ENCODE measurements around the gene DPYD. TPM values are rescaled to one million over a fixed set of nuclear protein-coding genes. Genes with fewer than 3 reads are reported as not detected.

Gene DPYD
- total RNA-seq, 1 donor from 2014 or later = 12.8 TPM

DNA sequence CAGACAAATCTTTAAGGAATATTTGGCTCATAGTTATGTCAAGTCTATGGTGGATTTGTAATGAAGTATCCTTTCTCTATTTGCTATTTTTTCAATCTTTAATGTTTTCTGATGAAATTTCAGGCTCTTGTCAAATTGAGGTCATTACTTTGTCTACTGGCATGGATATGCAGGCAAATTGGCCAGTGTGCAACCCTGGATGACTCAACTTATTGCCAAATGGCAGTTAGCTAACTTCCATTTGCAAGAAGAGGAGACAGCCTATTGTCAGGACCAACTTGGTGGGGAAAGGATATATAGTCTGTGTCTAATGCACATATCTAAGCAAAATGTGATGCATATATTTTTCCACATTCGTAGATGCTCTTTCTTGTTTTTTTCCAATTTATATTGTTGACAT lies 668.8 kb downstream of the DPYD start:
- H3K9me3 Mint-ChIP-seq (ENCODE audit: unreplicated experiment) = no peaks in the 10 kb centered on the region
- no peaks in the 10 kb centered on the region for H3K4me1 Mint-ChIP-seq (ENCODE audit: low read depth, unreplicated experiment)
- no peak for DNase-seq
- TF ChIP-seq, protein P1, sequence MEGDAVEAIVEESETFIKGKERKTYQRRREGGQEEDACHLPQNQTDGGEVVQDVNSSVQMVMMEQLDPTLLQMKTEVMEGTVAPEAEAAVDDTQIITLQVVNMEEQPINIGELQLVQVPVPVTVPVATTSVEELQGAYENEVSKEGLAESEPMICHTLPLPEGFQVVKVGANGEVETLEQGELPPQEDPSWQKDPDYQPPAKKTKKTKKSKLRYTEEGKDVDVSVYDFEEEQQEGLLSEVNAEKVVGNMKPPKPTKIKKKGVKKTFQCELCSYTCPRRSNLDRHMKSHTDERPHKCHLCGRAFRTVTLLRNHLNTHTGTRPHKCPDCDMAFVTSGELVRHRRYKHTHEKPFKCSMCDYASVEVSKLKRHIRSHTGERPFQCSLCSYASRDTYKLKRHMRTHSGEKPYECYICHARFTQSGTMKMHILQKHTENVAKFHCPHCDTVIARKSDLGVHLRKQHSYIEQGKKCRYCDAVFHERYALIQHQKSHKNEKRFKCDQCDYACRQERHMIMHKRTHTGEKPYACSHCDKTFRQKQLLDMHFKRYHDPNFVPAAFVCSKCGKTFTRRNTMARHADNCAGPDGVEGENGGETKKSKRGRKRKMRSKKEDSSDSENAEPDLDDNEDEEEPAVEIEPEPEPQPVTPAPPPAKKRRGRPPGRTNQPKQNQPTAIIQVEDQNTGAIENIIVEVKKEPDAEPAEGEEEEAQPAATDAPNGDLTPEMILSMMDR (IDR thresholded peaks at IDR 0.05; ENCODE audit: partially characterized antibody, unreplicated experiment) = no peak
- no peak overlapping the region for H3K27ac Mint-ChIP-seq (ENCODE audit: unreplicated experiment)
- peaks cover 1% of the 10 kb centered on the region for H3K27me3 Mint-ChIP-seq (ENCODE audit: unreplicated experiment)
- H3K36me3 Mint-ChIP-seq (ENCODE audit: unreplicated experiment) = no peaks in the 10 kb centered on the region
- no peak overlapping the region for H3K4me3 Mint-ChIP-seq (ENCODE audit: unreplicated experiment)

DNA sequence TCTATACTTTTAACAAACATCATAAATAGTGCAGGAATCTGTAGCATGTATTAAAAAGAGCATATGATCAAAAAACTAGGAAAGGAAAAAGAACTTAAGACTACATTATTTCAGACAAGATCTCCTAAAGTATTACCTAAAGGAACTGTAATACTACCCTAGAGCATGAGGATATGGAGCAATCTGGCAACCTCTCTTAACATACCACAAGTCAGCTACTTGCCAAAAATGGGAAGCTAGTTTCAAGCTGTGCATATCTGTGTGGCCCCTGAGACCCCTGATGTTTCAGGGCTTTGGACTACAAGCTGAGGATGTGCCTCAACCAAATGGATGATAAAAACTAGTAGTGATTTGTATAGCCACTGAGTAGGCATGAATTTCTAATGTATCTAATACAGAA lies 673.6 kb downstream of the DPYD start:
- peaks cover 3% of the 10 kb centered on the region for H3K4me1 Mint-ChIP-seq (ENCODE audit: low read depth, unreplicated experiment)
- H3K4me3 Mint-ChIP-seq (ENCODE audit: unreplicated experiment) = no peak overlapping the region

DNA sequence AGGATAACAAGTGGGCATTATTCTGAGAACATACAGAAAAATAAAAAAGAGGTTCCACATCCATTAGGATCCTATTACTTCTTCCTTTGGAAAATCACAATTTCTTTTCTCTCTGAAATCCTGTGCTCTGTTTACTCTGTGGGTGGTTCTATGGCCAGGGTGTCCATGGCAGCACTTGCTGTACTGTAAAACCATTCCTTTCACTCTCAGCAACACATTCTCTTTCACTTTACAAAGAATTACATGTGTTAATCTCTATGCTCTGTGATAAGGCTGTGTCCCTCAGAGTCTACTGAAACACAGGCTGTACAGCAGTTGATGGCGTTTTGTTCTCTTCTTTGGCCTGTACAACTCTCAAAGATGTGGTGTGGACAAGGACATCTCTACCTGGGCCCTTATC lies 675.2 kb downstream of the DPYD start:
- Mint-ChIP-seq H3K9me3 (ENCODE audit: unreplicated experiment) (no peaks in the 10 kb centered on the region), H3K27me3 (ENCODE audit: unreplicated experiment) (peaks cover 1% of the 10 kb centered on the region), H3K4me3 (ENCODE audit: unreplicated experiment) (no peak overlapping the region), H3K4me1 (ENCODE audit: low read depth, unreplicated experiment) (peaks cover 6% of the 10 kb centered on the region), H3K36me3 (ENCODE audit: unreplicated experiment) (no peaks in the 10 kb centered on the region), H3K27ac (ENCODE audit: unreplicated experiment) (no peak overlapping the region)
- no peak for DNase-seq
- TF ChIP-seq, protein P1 (IDR thresholded peaks at IDR 0.05; ENCODE audit: partially characterized antibody, unreplicated experiment) = no peak

More for the DNA sequence above, 673.6 kb downstream of the DPYD start:
- H3K27me3 Mint-ChIP-seq (ENCODE audit: unreplicated experiment) = peaks cover 1% of the 10 kb centered on the region
- no peaks in the 10 kb centered on the region for H3K9me3 Mint-ChIP-seq (ENCODE audit: unreplicated experiment)
- no peak overlapping the region for H3K27ac Mint-ChIP-seq (ENCODE audit: unreplicated experiment)
- TF ChIP-seq, protein P1 (IDR thresholded peaks at IDR 0.05; ENCODE audit: partially characterized antibody, unreplicated experiment) = no peak
- H3K36me3 Mint-ChIP-seq (ENCODE audit: unreplicated experiment) = no peaks in the 10 kb centered on the region
- DNase-seq = no peak

DNA sequence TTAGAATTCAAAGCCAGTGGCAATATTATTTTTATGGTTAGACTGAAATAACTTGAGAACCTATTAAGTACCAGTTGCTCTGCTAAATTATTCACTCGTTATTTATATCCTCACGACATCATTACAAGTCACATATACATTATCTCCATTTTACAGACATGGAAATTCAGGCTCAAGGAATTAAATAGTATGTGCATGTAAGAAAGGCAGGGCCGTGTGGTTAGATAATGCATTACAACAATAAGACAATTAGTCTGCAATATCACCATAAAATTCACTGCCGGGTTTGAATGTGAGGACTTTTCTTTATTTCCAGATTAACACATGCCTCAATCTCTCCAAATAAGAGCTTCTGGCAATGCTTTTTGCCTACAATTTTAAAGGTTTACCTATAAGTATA lies 675.8 kb downstream of the DPYD start:
- no peaks in the 10 kb centered on the region for H3K9me3 Mint-ChIP-seq (ENCODE audit: unreplicated experiment)

DNA sequence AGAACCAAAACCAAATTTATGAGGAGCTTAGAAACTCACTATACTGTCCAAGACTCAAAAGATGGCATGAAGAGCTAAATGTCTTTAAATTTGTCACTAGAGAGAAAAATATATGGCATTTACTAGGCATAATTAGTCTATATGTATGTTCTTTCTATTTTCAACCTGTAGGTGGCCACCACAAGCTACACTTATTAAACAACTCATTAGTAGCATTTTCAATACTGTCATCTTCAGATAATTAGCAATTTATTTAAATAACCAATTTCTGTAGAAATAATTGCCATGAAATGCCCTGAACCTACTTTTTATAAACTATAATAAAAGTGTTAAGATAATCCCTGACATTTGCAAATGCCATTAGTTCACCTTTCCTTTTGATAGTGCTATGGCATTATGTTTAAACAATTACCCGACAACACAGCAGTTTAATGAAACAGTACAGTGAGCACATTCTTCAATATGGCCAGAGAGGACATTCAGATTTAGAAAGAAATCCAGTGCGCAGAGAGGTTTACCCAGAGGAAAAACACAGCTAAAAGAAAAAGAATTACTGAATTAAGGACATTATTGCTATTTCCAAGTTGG lies 676.8 kb downstream of the DPYD start:
- DNase-seq = no peak
- Mint-ChIP-seq H3K36me3 (ENCODE audit: unreplicated experiment) (no peaks in the 10 kb centered on the region), H3K27me3 (ENCODE audit: unreplicated experiment) (no peaks in the 10 kb centered on the region), H3K4me3 (ENCODE audit: unreplicated experiment) (no peak overlapping the region), H3K27ac (ENCODE audit: unreplicated experiment) (no peak overlapping the region), H3K9me3 (ENCODE audit: unreplicated experiment) (no peaks in the 10 kb centered on the region), H3K4me1 (ENCODE audit: low read depth, unreplicated experiment) (peaks cover 10% of the 10 kb centered on the region)
- TF ChIP-seq, protein P1 (IDR thresholded peaks at IDR 0.05; ENCODE audit: partially characterized antibody, unreplicated experiment) = peak; percentile 70

More for the DNA sequence above, 675.8 kb downstream of the DPYD start:
- no peak overlapping the region for H3K27ac Mint-ChIP-seq (ENCODE audit: unreplicated experiment)
- no peaks in the 10 kb centered on the region for H3K27me3 Mint-ChIP-seq (ENCODE audit: unreplicated experiment)
- no peak overlapping the region for H3K4me3 Mint-ChIP-seq (ENCODE audit: unreplicated experiment)
- H3K4me1 Mint-ChIP-seq (ENCODE audit: low read depth, unreplicated experiment) = peaks cover 10% of the 10 kb centered on the region
- TF ChIP-seq, protein P1 (IDR thresholded peaks at IDR 0.05; ENCODE audit: partially characterized antibody, unreplicated experiment) = no peak
- no peaks in the 10 kb centered on the region for H3K36me3 Mint-ChIP-seq (ENCODE audit: unreplicated experiment)
- DNase-seq = no peak

Measured in glutamatergic neuron (in vitro differentiated cells).